Esophagus mucosa (tissue), 1 donor: ENCODE data around the gene LRRC18. TPM values are rescaled to one million over a fixed set of nuclear protein-coding genes. Genes with fewer than 3 reads are reported as not detected.

Source experiments
- ATAC-seq: fragments of 200-7000 bp; cut with Tn5 transposase; one replicate; pipeline ENCODE4 v1.9.1; 2020
- total RNA-seq: library from RNA; stranded (reverse); gene quantifications from one replicate; pipeline ENCODE4 v1.2.4, GENCODE V29; 2023
- donor health status: DM: yes; HTN: yes; CAD: no.

Gene LRRC18
- total RNA-seq, 1 donor from 2014 or later: not detected

DNA sequence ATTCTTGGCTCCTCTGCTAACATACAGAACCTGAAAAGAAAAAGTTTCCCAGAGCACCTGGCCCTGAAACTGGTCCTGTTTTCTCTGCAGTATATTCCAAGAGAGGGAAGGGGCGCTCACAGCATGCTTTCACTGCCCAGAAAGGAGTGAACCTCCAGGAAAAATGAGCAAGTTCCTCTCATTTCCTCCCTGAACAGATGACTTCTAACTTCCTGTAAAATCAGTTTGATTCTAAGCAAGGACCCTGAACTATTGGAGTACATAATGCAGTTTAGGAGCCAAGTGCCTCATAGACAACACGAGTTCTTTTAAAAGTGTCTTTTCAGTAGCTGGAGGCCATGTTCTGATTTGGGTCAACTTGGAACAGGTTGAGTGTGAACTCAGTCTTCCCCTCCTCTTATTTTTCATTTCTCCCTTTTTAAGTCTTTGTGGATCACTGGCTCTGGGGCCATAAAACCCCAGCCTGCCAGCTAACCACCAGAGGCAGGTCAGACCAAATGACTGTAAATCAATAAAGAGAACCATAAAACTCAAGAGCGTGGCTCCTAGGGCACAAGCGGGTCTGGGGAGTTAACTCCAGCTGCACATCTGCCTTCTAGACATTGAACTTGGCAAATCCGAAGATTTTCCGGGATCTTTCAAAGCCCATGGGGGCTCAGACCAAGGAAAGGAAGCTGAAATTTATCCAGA is 5.9 kb upstream of the LRRC18 start:
- ATAC-seq: no peak

DNA sequence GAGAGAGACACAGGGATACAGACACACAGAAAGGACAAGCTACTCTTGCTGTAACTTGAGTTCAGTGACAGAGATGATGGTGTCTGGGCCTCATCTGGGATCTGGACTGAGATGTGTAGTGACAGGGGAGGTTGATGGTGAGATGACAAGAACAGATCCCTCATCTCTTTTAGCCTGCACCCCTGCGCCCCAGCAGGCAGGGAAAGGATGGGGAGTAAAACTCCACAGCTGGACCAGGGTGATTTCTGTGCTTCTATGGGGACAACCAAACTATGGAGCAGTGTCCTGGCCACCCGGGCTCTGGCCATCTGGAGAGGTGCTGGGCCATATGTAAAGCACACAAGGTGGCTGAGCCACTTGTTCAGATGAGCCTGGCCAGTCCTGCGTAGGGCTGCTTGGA is 4.5 kb upstream of the LRRC18 start:
- ATAC-seq: no peak

DNA sequence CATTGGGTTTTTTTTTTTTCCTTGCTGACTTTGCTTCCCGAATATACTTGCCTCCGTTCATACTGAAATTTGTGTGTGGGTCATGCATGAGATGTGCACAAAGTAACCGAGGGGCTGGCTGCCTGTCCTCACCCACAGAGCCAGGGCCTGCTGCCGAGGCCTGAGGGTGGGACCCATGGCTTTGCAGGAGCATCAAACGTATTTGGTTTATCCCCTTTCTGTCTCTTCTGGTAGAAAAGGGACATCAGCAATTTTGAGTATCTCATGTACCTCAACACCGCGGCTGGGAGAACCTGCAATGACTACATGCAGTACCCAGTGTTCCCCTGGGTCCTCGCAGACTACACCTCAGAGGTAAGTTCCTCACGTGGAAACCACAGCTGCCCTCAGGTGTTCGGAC is 3.5 kb upstream of the LRRC18 start:
- ATAC-seq: no peak

DNA sequence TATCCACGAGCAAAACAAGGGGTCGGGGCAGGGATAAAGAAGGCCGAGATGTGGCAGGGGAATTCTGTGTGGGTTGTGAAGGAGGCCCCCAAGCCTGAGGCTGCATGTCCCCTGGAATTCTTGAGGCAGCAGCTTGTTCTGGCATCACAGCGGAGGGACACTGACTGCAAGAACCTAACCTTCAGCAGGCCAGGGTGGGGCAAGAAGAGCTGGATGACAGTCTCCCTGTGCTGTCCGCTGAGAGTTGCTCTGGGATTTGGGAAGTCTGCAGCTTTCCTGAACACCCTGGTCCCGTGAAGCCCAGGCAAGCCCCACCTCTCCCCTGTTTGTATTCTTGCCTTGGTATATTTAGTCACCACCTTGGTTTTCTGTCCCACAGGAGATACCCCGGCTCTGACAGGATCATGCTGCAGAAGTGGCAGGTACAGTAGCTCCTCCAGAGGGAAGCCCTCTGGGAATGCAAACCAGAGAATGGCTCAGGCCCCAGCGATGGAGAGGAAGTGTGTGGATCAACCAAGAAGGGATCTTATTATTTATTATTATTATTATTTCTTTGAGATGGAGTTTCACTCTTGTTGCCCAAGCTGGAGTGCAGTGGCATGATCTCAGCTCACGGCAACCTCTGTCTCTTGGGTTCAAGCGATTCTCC is 1.9 kb upstream of the LRRC18 start:
- no peak for ATAC-seq

DNA sequence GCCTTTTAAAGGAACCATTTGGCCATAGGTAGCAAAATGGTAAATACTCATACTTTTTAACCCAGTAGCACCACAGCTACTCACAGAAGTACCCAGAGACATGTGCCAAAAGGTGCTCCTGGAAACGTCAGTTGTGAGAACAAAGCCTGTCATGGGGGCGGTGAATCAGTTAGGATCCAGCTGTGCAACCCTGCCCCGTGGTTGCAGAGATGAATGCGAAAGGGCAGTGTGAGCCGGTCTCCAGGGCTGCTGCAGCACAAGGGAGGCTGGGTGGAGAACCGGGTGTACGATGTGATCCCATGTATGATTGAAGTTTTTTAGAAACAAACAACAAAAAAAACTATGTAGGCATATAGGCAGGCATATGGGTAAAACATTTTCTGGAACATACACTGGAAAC is 1.3 kb upstream of the LRRC18 start:
- no peak for ATAC-seq

DNA sequence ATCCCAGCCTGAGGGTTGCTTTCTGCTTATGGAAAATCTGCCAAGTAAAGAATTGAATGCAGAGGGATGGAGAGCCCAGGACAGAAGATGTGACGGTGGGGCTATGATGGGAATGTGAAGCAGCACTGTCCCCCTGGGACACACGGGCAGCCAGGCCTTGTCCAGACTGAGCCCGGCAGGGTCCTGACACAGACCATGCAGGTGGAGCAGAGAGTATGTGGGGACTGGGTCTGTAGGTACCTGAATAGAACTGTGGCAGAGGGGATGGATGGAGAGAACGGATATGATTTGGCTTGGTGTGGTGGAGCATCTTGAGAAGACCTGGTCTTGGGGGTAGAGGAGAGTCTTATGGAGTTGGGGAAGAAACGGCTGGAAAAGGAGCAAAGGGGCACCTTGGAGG is 732 bp upstream of the LRRC18 start:
- ATAC-seq: no peak

DNA sequence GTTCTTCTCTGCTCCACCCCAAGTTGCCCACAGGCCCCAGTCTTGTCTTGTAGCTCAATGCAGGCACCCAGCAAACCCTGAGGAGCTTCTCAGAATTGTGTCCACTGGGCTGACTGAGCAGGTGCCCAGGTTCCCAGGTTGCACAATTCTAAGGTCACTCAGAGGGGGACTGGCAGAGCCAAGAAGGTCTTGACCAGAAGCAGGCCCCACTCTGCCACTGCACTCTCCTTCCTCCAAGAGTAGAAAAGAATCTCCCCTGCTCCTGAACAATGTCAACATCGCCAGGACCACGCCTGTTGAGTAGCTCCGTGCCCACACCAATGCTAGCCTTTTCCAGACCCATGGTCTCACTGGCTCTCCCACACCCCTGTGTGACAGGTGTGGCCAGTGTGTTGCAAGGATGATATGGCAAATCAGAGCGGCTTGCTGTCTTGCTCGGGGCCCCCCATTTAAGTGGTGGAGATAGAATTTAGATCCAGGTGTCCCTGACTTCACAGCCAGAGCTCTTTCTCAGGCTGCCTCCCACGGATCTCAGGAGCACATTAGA is 577 bp downstream of the LRRC18 start:
- no peak for ATAC-seq

DNA sequence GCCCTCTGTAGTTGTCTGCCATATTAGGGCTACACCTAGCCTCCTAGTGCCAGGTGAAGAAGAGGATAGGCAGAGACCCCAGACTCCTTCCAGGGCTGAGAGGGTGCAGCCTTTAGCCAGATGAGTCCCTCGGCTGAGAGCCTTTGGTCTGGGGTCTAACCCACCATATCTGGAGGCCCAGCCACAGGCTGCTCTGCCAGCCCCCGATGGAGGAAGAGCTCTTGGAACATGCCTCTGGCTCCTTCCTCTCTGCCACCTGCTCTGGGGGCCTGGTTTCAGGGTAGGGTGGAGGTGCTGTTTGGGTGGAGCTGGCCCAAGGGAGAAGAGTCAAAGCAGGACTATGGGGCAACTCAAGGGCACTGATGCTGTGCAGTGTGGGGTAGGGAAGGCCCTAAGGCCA is 1.4 kb downstream of the LRRC18 start:
- ATAC-seq: no peak

DNA sequence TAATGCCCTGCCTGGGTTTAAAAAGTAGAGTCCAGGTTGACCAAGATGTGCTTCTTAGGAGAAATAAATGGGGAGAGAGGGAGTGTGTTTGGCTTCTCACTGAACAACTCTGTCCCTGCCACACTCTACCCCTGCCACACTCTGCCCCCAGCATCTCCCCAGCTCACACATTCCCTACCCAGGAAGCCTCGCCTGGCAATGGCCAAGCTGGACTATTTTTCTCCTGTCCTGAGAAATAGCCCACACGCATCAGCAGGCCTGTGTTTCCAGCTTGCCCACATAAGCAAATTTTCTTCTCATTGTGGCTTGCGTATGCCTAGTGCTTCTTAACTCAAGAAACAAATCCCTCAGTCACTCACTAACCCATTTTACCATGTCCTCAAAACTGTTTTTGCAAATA is 1.8 kb downstream of the LRRC18 start:
- ATAC-seq: no peak

DNA sequence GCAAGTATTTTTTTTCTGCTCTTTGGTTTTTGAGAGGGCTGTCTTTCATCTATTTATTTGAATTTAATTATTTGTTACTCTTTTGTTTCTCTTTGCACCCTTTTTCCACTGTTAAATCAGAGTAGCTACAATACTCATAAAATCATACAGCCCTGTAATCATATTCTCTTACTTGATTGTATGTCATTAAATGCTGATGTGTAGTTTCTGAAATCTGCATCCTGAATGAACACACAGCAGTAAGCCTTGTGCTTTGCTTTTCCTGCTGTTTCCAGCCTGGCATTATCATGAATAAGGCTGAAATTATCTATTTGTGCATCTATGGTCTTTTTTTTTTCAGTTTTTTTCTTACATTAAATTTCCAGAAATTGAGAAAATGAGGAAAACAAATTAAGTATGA is 4.1 kb downstream of the LRRC18 start:
- ATAC-seq: no peak

DNA sequence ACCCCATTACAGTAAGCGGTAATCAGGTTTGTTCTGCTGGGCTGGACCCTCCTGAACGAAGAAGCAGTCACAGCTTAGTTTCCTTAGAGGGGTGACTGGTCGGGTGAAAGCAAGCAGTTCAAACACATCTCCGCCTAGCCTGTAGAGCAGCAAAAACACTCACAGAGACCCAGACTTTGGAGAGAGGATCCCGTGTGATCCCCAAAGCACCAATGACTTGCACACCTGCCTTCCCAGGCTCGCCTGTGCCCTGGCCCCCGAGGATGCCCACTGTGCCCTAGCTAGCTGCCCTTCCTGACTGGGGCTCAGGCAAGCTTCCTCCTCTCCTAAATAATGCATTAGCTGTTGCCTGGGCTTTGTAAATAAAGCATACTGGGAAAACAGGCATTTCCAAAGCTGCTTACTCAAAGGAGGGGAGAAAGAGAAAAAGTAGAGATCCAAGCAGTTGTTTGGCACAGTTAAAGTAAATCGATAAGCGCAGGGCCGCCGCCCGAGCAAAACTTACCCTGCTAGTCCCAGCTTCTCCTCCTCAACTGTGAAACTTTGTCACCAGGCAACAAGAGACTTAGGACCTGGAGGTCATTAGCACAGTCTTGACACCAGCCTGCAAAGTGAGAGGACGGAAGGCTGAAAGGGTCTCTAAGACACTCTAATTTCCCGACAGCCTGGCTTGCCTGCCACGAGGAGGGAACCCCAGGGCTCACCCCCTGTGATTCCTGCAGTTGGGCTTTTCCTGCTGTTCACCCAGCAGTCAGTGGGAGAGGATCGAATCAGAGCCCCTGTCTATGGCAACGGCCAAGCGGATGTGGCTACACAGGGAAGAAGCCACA is 4.8 kb downstream of the LRRC18 start:
- no peak for ATAC-seq

DNA sequence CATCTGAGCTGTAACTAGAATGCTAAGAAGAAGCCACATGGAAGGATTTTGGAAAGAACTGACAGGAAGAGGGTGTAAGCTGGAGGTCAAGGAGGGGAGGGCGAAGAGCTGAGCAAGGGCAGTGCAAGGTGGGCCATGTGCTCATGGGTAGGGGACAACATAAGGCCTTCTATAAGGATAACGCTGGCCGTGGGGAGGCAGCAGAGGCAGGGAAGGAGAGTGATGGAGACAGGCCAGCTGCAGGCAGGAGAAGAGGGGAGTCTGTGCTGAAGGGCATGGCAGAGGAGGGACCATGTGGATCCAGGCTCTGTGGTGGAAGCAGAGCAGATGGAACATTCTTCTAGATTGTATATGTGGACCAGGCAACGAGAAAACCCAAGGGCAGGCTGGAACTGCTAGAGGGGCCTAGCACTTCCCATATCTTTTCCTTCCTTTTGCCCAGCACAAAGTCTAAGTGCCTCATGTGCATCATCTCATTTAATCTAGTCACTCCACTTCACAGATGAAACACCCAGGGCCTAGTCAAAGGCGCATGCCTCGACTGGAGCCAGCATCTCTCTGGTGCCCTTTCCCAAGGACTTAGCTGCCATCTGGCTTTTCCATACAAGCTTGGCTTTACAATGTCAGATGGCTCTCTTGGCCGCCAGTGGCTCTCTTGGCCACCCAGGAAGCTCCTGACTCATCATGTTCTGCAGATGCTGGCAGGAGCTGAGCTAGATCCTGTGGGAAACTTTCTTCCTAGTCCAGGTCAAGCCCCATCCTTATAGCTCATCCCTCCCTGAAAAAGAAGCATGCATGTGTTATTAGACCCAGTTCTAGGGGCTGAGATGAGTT is 6.6 kb downstream of the LRRC18 start:
- ATAC-seq: no peak

DNA sequence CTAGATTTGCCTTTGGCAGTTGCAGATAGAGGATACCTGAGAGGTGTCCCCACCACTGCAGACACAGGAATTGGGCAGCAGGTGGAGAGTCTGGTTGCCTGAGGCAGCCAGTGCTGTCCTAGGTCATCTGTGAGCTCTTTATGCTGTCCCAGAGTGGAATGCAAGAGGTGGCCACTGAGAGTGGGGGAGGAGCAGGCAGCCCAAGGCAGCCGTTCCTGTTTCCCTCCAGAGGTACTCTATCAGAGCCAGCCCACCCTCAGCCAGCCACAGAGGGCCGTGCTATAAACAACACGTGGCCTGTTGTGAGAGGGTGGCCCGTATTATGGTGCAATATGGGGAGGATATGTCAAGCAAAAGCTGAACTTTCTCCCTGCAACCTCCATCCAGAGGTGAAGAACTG is 8.5 kb downstream of the LRRC18 start:
- ATAC-seq: no peak

DNA sequence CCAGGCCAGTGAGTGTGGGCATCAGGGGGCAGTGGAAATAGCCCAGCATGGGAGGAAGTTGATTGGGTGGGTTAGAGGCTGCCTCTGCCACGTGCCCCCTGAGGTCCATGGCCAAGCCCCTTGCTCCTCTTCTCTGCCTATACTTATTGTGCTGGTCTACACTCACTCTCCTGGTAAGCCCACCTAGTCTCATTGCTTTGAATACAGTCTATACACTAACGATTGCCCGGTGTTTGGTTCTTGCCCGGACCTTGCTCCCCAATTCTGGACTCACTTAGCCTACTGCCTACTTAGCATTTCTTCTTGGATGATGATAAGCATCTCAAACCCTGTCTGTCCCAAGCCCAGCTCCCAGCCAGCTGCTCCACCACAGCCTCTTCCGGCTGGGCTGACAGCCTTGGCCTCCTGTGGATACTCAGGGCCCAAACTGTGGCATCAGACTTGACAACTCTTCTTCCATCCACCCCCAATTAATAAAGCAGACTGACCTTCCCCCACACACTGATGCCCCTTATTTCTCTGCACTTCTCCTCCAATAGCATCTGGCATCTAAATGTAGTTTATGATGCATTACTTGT is 10.1 kb downstream of the LRRC18 start:
- no peak for ATAC-seq

DNA sequence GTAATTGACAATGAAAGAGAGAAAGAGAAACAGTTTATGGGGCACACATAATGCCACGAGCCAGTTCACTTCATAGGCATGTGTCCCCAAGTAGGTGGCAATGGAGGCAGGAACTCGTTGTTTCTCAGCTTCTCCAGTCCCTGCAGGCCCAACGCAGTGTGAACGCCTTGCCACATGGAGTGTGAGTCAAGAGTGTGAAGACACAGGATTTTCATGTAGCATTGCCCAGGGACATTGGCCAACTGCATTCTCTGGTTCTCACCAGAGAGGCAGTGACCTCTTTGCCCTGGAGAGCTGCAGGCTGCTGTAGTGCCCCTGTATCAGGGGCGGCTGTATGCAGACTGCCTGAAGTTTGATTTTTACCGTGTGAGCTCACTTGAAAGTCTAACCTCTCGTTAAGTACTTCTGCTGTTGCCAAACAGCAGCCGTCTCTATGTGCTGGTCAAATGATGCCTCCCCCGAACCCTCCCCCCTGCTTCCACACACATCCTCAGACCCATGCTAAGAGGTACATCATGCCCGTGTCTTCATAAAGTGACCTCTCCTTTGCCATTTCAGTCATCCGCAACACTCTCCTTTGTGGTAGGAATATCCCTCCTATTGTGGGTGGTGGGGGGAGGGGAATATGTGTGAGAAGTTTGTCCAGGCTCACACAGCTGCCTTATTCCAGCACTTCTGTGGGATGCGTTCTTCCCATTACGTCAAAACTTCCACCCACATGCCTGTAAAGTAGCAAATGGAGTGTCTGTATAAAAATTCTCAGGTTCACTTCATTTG is 12.7 kb downstream of the LRRC18 start:
- ATAC-seq: no peak

DNA sequence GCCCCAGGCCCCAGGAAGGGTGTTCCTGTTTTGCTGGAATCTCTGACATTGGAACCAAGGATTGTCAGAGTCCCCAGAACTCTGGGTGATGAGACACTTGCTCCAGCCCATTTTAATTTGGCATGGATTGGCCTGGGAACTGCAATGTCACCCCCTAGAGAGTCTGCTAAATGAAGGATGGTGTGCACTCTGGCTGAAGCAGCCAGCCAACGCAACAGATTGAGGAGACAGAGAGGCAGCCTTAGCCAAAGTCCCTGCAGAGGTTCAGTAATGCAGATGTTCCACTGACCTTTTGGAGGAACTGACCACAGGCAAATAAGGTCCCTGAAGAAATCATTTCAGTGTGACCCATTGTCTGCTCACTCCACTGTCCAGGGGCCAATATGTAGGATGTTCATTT is 13.4 kb downstream of the LRRC18 start:
- ATAC-seq: no peak

DNA sequence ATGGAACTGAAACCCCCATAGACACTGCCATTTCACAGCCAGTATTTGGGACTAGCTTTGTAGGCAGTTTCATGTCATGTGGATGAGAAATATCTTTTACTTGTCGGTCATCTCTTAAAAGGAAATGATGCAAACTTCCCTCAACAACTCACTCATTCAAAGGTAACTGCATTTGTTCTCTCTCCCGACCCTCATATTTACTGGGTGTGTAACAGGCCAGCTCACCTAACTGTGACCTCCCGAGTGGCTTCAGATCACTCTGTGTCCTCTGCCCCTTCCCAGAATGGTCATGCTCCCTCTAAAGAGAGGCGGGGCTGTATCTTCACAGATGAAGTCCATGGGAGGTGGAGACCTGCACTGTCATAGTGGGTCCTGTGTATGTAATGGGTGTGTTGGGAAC is 14.7 kb downstream of the LRRC18 start:
- no peak for ATAC-seq

DNA sequence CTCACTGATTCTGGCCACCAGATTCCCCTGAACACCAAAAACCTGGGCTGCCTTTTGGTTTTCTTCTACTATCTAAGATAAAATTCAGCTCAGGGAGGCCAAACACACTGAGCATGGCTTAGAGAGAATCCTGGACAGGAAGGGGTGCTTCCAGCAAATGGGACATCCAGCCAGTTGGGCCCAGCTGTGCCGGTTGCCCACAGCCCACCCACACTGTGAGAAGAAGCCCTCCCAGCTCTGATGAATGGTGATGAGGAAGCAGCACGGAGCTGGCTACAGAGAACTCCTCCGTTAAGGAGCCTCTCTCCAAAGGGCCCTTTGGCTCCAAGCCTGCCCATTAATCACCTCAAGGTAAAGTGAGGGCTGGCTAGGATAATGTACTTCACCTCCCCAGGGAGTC is 15.9 kb downstream of the LRRC18 start:
- no peak for ATAC-seq

DNA sequence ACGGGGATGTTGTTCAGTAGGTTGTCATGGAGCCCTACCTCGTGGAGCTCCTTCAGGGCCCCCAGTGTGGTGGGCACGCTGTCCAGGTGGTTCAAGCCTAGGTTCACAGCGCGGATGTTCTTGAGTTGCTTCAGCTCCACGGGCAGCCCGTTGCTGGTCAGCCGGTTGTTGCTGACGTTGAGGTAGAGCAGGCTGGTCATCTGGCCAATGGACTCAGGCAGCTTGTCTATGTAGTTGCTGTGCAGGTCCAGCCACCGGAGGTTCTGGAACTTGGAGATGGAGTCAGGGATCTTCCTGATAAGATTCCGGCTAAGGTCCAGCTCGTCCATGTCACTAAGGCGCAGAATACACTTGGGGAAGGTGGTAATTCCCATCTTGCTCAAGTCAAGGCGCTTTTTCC is 26.0 kb downstream of the LRRC18 start:
- ATAC-seq: no peak

DNA sequence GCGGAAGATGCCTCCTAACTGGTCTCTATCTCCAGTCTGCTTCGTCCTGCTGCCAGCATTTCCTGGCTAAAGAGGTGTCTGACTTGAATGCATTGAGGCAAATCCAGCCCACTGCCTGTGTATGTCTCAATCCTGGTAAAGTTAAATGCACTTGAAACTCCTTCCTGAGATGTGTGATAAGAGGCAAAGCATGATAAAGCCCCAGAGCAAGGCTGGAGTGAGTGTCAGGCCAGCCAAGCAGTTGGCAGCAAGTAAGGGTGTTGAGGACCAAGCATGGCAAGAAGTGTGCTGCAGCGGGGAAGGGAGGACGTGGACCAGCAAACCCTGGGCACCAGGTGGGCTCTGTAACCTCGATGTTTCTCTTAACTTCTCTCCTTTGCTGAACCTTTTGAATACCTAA is 29.1 kb downstream of the LRRC18 start:
- no peak for ATAC-seq

DNA sequence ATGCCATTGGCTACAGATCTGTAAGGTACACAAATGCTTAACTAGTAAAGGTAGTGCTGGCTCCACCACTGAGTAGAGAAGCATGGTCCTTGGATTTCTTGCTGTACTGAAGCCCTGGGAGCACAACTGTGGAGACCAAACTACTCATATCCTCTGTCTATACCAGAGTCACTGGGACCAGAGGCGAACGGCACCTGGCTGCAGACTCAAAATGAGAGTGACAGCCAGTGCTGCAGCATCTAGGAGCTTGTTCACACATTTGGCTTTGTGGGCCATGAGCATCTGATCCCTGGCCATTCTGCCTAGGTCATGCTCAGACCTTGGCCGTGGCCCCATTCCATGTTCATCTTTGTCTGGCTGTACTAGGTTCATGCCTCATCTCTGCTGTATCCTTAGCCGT is 31.9 kb downstream of the LRRC18 start:
- ATAC-seq: no peak

DNA sequence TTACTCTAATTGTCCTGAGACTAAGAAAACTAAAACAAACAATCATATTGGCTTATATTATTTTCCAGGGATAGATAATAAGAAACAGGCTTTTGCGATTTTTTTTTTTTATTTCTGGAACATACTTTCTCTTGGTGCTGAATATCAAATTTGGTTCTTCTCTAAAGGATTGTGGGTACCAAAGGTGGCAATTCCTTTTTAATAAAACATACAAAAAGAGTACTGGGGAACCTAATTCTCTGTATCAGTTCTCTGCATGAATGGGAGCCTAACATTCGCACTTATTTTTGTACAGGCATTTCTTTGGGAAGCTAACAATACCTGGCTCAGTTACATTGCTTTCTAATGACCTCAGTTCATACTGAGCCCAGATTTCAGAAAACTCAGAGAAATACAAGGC is 32.8 kb downstream of the LRRC18 start:
- no peak for ATAC-seq
